AG04450 (cell line): ENCODE measurements around the gene VPS37C. TPM values are rescaled to one million over a fixed set of nuclear protein-coding genes. Genes with fewer than 3 reads are reported as not detected.

Source experiments
- CTCF ChIA-PET: fragments of 300-600, 350-600 bp; formaldehyde crosslinking; extraction: SDS; loops from one replicate; lab custom pipeline; 2022; ENCODE audit warnings: antibody characterized with exemption, inconsistent platforms; lab: Charles Lee
- POLR2A ChIA-PET: fragments of 350-600 bp; formaldehyde crosslinking; extraction: SDS; loops from one replicate; lab custom pipeline; 2021; ENCODE audit warnings: antibody characterized with exemption, inconsistent platforms; lab: Yijun Ruan, JAX
- DNase-seq: peaks from one replicate; pipeline ENCODE4 v3.0.0-alpha.2; 2011; ENCODE audit warnings: low read depth, low spot score
- H3K27ac ChIP-seq: one replicate; pipeline ENCODE4 v1.5.1; 2012; ENCODE audit warnings: low read depth, low read length, control low read depth
- H3K27me3 ChIP-seq: one replicate; pipeline ENCODE4 v1.6.0; 2012; ENCODE audit warnings: low read length; ENCODE audit not compliant: control insufficient read depth, insufficient read depth
- H3K4me3 ChIP-seq: 2 replicates; pipeline ENCODE4 v1.5.1; 2011; ENCODE audit warnings: mild to moderate bottlenecking, low read depth, low read length, control low read depth
- H3K9me3 ChIP-seq: 2 replicates; pipeline ENCODE4 v1.5.1; 2012; ENCODE audit warnings: low read length; ENCODE audit not compliant: control insufficient read depth, insufficient read depth
- CTCF ChIP-seq: IDR thresholded peaks from 2 replicates; pipeline ENCODE4 v1.5.1; 2011; ENCODE audit warnings: low read depth, low read length, control low read depth, inconsistent platforms
- polyA plus RNA-seq: library from polyadenylated mRNA; depleted of rRNA; stranded (reverse); fragments of >200 nt; gene quantifications from 2 replicates; pipeline ENCODE4 v1.2.3, GENCODE V29; 2011

The VPS37C gene
- polyA plus RNA-seq, 1 experiment = 10.9 TPM

GRCh38 chr11:61090521-61090920 is 70.7 kb downstream of the VPS37C start:
- no peak overlapping the region for H3K27ac ChIP-seq
- H3K4me3 ChIP-seq = no peak overlapping the region
- TF ChIP-seq CTCF = no peak
- CTCF ChIA-PET = no interaction called here
- peaks cover 3% of the 10 kb centered on the region for H3K27me3 ChIP-seq
- POLR2A ChIA-PET = no interaction called here
- peaks cover 4% of the 10 kb centered on the region; the same call in 1 of the 2 replicates for H3K9me3 ChIP-seq
- DNase-seq = no peak

- ChIA-PET CTCF (no interaction called here), POLR2A (no interaction called here)
- Histone ChIP-seq H3K4me3 (no peak overlapping the region), H3K27ac (no peak overlapping the region), H3K27me3 (peaks cover 3% of the 10 kb centered on the region), H3K9me3 (peaks cover 4% of the 10 kb centered on the region; the same call in 1 of the 2 replicates)
- TF ChIP-seq CTCF = no peak
- DNase-seq = no peak
Measured at GRCh38 chr11:61089806-61090491, 71.3 kb downstream of the VPS37C start.

GRCh38 chr11:61087426-61088119 is 73.7 kb downstream of the VPS37C start:
- TF ChIP-seq CTCF = no peak
- no peaks in the 10 kb centered on the region; the same call in 1 of the 2 replicates for H3K9me3 ChIP-seq
- DNase-seq = no peak
- ChIA-PET CTCF (no interaction called here), POLR2A (no interaction called here)
- no peak overlapping the region for H3K4me3 ChIP-seq
- H3K27me3 ChIP-seq = peaks cover 4% of the 10 kb centered on the region
- no peak overlapping the region for H3K27ac ChIP-seq

GRCh38 chr11:61083601-61084147 is 77.6 kb downstream of the VPS37C start:
- no peak for DNase-seq
- POLR2A ChIA-PET = no interaction called here
- CTCF ChIA-PET = no interaction called here

More at GRCh38 chr11:61083601-61084147, 77.6 kb downstream of the VPS37C start:
- no peaks in the 10 kb centered on the region for H3K9me3 ChIP-seq
- H3K27ac ChIP-seq = no peak overlapping the region
- no peak overlapping the region for H3K4me3 ChIP-seq
- TF ChIP-seq CTCF = no peak
- peaks cover 13% of the 10 kb centered on the region for H3K27me3 ChIP-seq
